Measurements from ENCODE around the gene RNF125.

DNA sequence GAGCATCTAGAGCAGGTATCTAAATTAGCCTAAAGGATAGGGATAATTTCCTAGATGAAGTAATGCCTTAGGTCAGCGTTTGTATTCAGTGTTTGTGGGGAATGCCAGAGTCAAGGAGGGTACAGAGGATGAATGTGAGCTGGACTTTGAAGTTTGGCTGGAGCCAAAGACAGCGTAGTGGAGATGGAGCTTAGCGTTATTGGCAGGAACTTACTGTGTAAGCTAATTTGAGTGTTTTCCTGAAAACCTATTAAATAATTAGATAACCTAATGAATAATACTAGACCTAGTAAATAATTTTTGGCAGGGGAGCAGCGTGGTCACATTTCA, 77.2 kb downstream of the RNF125 start:
- TF ChIP-seq, protein P1, sequence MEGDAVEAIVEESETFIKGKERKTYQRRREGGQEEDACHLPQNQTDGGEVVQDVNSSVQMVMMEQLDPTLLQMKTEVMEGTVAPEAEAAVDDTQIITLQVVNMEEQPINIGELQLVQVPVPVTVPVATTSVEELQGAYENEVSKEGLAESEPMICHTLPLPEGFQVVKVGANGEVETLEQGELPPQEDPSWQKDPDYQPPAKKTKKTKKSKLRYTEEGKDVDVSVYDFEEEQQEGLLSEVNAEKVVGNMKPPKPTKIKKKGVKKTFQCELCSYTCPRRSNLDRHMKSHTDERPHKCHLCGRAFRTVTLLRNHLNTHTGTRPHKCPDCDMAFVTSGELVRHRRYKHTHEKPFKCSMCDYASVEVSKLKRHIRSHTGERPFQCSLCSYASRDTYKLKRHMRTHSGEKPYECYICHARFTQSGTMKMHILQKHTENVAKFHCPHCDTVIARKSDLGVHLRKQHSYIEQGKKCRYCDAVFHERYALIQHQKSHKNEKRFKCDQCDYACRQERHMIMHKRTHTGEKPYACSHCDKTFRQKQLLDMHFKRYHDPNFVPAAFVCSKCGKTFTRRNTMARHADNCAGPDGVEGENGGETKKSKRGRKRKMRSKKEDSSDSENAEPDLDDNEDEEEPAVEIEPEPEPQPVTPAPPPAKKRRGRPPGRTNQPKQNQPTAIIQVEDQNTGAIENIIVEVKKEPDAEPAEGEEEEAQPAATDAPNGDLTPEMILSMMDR (IDR thresholded peaks at IDR 0.05): no peak
- no peak for TF ChIP-seq POLR2AphosphoS5 (IDR thresholded peaks at IDR 0.05; ENCODE audit: insufficient read depth in 1 of 2, low read depth in 1 of 2)
